Thyroid gland (tissue), 4 donors: ENCODE results near the gene TMEM272.

ENCODE experiments used
- POLR2A ChIP-seq, 2 donors: fragments of 450-650 bp; IDR thresholded peaks; one replicate each; pipeline ENCODE4 v1.6.1; 2017; ENCODE audit warnings: antibody characterized with exemption in 2 of 2, mild to moderate bottlenecking in 2 of 2, moderate library complexity in 1 of 2
- TF ChIP-seq, protein P1 (sequence below), 6 experiments: fragments of 200-600 bp in 3 of 6; fragments of 450-650 bp in 3 of 6; sonication (generic) in 3 of 6; IDR thresholded peaks; one replicate each; pipeline ENCODE4 v1.5.1; 2016 to 2019; ENCODE audit warnings: antibody characterized with exemption in 6 of 6, mild to moderate bottlenecking in 2 of 6, inconsistent platforms in 1 of 6, moderate library complexity in 1 of 6

- TF ChIP-seq, protein P1, sequence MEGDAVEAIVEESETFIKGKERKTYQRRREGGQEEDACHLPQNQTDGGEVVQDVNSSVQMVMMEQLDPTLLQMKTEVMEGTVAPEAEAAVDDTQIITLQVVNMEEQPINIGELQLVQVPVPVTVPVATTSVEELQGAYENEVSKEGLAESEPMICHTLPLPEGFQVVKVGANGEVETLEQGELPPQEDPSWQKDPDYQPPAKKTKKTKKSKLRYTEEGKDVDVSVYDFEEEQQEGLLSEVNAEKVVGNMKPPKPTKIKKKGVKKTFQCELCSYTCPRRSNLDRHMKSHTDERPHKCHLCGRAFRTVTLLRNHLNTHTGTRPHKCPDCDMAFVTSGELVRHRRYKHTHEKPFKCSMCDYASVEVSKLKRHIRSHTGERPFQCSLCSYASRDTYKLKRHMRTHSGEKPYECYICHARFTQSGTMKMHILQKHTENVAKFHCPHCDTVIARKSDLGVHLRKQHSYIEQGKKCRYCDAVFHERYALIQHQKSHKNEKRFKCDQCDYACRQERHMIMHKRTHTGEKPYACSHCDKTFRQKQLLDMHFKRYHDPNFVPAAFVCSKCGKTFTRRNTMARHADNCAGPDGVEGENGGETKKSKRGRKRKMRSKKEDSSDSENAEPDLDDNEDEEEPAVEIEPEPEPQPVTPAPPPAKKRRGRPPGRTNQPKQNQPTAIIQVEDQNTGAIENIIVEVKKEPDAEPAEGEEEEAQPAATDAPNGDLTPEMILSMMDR (IDR thresholded peaks at IDR 0.05), result no peak
- no peak for TF ChIP-seq POLR2A (IDR thresholded peaks at IDR 0.05)
Observed at GRCh38 chr13:51780099-51780498, 64.9 kb downstream of the TMEM272 start.
